ENCODE measurements around the gene TMEM134.
"Not testable (repeated sequence)": the region's sequence is repeated elsewhere in the genome, so short reads cannot be mapped to it uniquely, and the experiment has no call there.

The TMEM134 gene

DNA sequence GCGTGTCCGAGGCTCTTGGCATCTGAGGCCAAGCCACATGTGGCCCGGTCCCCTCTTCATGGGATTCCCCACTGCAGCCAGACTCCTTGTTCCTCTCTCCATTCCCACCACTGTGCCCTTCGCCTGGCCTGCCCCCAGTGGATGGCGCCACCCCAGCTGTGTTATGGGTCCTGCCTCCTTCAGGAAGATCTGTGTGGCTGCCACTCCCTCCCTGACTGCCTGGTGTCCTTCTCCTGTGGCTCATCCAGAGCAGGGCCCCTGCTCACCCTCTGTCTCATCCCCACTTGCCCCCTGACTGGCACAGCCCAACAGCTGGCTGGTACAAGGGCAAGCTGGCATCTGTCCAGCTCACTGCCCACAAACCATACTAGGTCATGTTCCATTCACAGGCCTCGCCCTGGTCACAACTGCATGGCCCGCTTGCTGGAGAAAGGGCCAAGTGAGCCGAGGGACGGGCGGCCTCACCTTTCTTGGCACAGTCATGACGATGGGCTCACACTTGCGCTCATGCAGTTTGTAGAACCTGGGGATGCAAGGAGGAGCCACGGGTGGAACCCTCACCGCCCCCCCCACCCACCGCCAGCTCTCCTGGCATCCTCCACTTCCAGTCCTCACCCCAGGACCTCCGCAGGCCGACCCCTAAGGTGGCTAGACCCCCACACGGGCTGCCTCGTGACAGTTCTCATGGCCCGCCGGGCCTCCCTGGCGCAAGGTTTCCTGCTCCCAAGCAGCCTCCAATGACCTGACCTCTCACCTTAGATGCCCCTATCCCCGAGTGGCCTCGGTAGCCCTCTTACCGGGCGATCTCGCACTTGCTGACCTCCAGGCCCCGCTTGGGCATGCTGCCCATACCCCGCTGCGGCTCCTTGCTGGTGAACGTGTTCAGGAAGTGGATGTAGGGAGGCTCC is 29.5 kb downstream of the TMEM134 start:
- DNase-seq (ENCODE audit: low read depth in 2 of 2, low spot score in 1 of 2): no peak

DNA sequence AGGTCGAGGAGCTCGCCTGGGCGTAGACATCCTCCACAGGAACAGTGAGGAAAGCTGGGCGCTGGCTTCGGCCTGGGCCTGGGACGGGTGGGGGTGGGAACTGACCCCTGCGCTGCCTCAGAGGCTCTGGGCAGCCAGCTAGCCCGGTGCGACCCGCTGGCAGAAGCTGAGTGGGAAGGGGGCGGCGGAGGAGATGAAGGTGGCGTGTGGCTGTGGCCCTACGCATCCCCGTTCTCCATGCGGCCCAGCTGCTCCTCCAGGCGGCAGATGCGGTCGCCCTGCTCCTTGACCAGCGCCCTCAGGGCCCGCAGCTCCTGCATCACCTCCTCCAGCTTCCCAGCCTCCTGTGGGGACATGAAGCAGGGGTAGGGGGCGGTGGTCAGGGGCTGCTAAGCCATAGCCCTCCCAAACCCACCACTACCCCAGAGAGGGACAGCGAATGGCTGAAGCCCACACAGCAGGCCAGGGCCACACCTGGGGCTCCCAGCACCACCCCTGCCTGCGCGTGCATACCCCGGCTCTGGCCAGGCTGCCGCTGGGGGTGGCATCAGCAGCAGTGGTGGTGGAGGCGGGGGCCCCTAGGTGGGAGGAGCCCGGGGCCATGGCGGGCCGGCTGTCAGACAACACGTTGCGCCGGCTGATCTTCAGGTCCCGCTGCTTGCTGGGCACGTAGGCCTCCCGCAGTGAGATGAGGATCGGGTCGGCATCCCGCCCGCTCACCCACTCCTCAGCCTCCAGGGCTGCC is 30.7 kb downstream of the TMEM134 start:
- DNase-seq (ENCODE audit: low read depth in 2 of 2, low spot score in 1 of 2): peak in 1 of 2 donors; percentile 50

DNA sequence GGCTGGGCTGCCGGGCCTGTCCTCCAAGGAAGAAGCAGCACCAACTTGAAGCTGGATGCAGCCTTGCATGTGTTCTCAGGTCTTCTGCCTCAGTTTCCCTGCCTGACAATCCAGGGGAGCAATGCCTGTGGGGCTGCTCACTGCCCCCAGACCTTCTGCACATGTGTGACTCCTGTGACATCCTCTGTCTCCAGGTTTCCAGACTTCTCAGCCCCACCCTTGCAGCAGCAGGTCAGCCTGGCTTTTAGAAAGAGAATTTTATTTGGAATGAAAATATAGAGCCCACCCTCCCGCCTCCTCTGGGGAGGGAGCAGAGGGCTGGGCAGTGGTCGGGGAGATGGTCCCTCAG is 31.3 kb downstream of the TMEM134 start:
- no peak for DNase-seq (ENCODE audit: low read depth in 2 of 2, low spot score in 1 of 2)

DNA sequence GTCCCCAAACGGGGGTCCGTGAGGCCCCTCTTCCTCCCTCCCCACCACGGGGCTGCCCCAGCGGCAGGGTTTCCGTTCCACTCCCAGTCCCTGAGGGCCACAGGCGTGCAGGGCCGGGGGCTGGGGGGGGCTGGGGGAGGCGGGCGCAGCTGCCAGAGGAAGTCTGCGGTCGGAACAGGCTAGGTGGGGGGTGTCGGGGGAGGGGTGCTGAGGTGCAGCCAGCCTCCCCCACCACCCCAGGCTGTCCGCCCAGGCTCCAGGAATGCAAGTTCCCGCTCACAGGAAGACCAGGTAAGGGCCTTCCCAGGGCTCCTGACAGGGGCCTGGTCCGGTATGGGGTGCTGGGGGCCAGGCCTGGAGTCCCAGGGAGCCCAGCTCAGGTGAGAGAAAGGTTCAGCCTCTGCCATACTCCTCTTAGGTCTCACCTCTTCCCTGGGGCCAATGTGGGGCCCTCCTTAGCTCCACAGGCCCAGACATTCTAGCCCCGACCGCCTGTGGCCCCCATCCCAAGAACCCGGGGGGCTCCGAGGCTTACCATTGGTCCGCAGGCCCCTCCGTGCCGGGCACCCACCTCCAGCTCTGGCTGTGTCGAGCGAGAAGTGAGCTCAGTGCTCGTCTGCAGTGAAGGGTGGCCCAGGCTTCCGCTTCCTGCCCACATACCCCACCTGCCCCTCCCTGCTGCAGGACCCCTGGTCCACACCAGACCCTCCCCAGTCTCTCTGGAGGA is 31.8 kb downstream of the TMEM134 start, which contains the start of gene PTPRCAP:
TSS of gene PTPRCAP (minus strand) at position 601 of the 727 bp plus-strand sequence. CDS start at position 538, 63 bp downstream.
- DNase-seq (ENCODE audit: low read depth in 2 of 2, low spot score in 1 of 2): peak; percentile 62 to 71

GRCh38 chr11:67436459-67437081 is 32.5 kb downstream of the TMEM134 start:
- DNase-seq (ENCODE audit: low read depth in 2 of 2, low spot score in 1 of 2): peak in 1 of 2 donors; percentile 35

GRCh38 chr11:67435727-67436458 is 33.2 kb downstream of the TMEM134 start:
- DNase-seq (ENCODE audit: low read depth in 2 of 2, low spot score in 1 of 2): no peak

- no peak for DNase-seq (ENCODE audit: low read depth in 2 of 2, low spot score in 1 of 2)
Observed at GRCh38 chr11:67435031-67435726, 33.9 kb downstream of the TMEM134 start.

- DNase-seq (ENCODE audit: low read depth in 2 of 2, low spot score in 1 of 2): no peak
Observed at GRCh38 chr11:67434395-67434881, 34.6 kb downstream of the TMEM134 start.

DNA sequence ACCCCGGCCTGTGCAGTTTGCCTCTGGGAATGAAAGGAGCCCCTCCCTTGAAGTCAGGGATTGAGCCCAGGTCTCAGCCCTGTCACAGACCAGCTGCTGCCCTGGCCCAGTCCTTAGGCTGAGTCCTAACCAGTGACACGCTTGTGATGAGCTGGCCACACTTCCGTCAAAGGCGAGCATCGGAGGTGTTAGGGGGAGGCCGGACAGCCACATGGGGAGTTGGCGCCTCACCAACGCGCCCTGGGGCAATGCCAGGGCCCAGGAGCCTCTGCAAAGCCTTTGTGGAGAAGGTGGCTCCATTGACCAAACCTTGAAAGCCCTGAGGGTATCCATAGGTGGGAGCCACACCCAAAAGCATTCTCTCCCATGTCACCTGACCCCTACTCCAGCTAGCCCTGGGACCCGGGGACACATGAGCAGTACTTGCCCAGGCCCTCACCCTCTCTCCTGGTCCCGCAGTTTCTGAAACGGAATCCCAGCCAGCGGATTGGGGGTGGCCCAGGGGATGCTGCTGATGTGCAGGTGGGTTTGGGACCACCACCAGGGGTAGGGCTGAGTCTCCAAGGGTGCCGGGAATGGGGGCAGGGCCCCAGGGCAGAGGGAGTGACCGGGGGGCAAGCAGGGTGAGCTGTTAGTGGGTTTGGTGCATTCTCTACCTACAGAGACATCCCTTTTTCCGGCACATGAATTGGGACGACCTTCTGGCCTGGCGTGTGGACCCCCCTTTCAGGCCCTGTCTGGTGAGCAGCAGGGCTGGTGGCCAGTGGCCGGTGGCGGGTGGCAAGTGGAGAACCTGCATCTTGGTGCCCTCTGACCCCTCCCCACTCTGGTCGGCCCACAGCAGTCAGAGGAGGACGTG is 35.3 kb downstream of the TMEM134 start:
- no peak for DNase-seq (ENCODE audit: low read depth in 2 of 2, low spot score in 1 of 2)

GRCh38 chr11:67432655-67433349 is 36.2 kb downstream of the TMEM134 start:
- no peak for DNase-seq (ENCODE audit: low read depth in 2 of 2, low spot score in 1 of 2)

DNA sequence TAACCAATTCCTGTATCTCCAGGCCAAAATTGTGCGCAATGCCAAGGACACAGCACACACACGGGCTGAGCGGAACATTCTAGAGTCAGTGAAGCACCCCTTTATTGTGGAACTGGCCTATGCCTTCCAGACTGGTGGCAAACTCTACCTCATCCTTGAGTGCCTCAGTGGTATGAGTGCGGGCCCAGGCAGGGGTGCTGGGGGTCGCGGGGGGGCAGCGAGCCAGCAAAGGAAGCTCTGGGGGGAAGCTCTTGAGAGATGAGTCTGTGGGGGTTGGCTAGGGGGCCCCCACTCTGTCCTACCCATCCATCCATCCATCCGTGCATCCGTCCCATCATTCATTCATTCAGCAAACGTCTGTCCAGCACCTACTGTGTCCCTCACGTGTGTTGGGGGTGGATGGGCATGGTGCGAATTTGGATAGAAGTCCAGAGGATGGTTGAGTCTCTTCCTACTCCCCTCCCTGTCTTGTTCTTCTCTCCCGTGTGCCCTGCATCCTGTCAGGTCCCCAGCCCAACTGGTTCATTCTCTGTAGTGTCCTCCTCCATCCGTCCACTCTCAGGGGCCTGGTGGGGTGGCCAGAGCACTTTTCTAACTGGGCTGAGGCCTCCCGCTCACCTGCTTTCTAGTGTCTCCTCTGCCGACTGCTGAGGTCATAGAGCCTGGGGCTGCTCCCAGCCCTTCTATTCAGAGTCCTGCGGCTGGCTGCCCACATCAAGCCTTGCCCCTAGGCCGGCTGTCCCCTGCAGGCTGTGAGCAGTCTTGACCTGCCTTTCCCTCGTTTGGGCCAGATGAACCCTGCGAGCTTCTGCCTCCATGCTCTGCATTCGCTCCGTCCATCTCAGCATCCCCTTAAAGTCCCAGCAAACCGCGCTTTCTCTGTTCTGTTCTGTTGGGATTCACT is 37.5 kb downstream of the TMEM134 start:
- no peak for DNase-seq (ENCODE audit: low read depth in 2 of 2, low spot score in 1 of 2)

DNA sequence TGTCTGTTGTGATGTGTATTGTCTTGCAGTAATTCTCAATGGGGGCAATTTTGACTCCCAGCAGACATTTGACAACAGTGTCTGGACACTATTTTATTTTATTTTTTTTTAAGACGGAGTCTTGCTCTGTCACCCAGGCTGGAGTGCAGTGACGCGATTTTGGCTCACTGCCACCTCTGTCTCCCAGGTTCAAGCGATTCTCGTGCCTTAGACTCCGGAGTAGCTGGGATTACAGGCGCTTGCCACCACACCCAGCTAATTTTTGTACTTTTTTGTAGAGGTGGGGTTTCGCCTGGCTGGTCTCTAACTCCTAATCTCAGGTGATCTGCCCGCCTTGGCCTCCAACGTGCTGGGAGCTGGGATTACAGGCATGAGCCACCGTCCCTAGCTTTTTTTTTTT is 39.3 kb downstream of the TMEM134 start:
- no peak for DNase-seq (ENCODE audit: low read depth in 2 of 2, low spot score in 1 of 2)

DNA sequence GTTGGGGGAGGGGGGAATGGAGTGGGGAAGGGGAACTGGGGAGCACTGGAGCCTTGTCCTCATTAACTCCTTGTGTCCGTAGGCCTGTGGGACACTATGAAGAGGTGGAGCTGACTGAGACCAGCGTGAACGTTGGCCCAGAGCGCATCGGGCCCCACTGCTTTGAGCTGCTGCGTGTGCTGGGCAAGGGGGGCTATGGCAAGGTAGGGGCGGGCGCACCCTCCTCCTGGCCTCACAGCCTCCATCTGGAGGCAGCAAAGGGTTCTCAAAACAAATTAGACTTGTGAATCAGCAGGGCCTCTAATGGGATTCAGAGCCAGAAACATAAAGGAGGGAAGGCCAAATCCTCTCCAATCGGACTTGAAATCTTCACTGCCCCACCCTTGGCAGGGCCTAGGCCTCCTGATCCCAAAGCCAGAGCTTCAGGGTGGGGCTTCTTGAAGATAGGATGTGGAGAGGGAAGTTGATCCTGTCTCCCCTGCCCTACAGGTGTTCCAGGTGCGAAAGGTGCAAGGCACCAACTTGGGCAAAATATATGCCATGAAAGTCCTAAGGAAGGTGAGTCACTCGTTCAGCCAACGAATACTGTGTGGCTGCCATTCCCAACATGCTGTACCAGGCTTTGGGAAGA is 39.9 kb downstream of the TMEM134 start:
- no peak for DNase-seq (ENCODE audit: low read depth in 2 of 2, low spot score in 1 of 2)

DNA sequence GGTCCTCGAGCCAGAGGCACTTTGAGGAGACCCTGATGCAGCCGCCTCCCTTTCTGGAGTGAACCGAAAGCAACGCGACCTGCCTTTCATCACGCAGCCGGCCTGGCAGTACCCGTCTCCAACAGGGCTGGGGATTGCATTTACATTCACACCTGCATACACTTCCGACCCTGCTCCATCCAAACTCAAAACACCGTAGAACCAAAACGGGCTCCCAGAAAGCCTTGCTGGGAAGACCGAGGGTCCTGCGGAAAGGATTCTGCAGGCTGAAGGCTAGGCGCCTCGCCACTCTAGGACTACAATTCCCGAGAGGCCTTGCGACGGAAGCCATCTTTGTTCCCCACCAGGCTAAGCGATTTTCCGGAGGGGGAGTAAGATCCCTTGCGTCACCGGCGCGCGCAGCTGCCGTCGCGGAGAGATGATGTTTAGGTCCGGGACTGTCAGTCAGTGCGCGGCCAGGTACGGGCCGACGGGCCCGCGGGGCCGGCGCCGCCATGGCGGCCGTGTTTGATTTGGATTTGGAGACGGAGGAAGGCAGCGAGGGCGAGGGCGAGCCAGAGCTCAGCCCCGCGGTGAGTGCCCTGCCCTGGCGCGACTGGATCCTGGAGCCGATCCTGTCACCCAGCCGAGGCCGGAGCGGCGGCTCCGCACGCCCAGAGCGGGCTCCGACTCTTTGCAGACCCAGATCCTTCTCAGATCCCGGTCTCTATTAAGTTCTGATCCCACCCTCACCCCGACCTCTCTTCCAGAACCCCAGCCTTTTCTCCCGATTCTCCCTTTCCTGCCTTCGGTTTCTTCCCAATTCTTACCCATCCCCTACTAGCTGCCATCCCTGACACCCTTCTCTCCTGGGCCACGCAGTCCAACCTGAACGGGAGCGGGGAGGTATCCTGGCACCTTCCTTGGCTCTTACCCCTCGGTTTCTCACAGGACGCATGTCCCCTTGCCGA is 40.7 kb downstream of the TMEM134 start, which contains the start of gene RPS6KB2:
TSS of gene RPS6KB2 (plus strand) at position 443 of the 950 bp plus-strand sequence. CDS start at position 495, 52 bp downstream.
- peak; percentile 99 to 100 for DNase-seq (ENCODE audit: low read depth in 2 of 2, low spot score in 1 of 2)

GRCh38 chr11:67427364-67427859 is 41.6 kb downstream of the TMEM134 start:
- not testable (repeated sequence) for DNase-seq (ENCODE audit: low read depth in 2 of 2, low spot score in 1 of 2)
